H1 (cell line): Measurements from ENCODE around the gene NPFF. TPM values are rescaled to one million over a fixed set of nuclear protein-coding genes. Genes with fewer than 3 reads are reported as not detected.

Source experiments
- CTCF ChIA-PET: fragments of 300-600 bp; sonication (Branson Sonifier 250); formaldehyde crosslinking; loops from one replicate; lab custom pipeline; 2021; ENCODE audit not compliant: partially characterized antibody; lab: Charles Lee
- POLR2A ChIA-PET: fragments of 300-600 bp; sonication (Branson Sonifier 250); formaldehyde crosslinking; loops from one replicate; lab custom pipeline; 2021; ENCODE audit warnings: inconsistent platforms; ENCODE audit not compliant: partially characterized antibody; lab: Charles Lee
- DNase-seq, 2 experiments: peaks; one replicate each; pipeline versions ENCODE4 v3.0.0 to v3.0.0-alpha.2; 2010 to 2022; ENCODE audit warnings: low spot score in 2 of 2, low read depth in 1 of 2, mixed read lengths in 1 of 2
- FAIRE-seq: peaks from 2 replicates; lab custom pipeline; 2011; peaks lifted over from hg19 to GRCh38; lab: Jason Lieb, UNC
- H2AFZ ChIP-seq: 2 replicates; pipeline ENCODE4 v1.8.1; 2012; ENCODE audit warnings: low read length, inconsistent platforms
- H2AK5ac ChIP-seq: 2 replicates; pipeline ENCODE4 v1.6.1; 2013; ENCODE audit warnings: low read depth, low read length
- H2BK120ac ChIP-seq: replicated peaks from 2 replicates; pipeline ENCODE3; 2013; ENCODE audit warnings: low read depth, low read length, inconsistent platforms
- H2BK12ac ChIP-seq: 2 replicates; pipeline ENCODE4 v1.6.1; 2013; ENCODE audit warnings: low read depth, low read length
- H2BK15ac ChIP-seq: 2 replicates; pipeline ENCODE4 v1.6.1; 2013; ENCODE audit warnings: low read length
- H2BK20ac ChIP-seq: 2 replicates; pipeline ENCODE4 v1.6.1; 2013; ENCODE audit warnings: low read length
- H2BK5ac ChIP-seq: 2 replicates; pipeline ENCODE4 v1.6.1; 2013; ENCODE audit warnings: low read depth, low read length
- H3K14ac ChIP-seq: 2 replicates; pipeline ENCODE4 v1.6.1; 2013; ENCODE audit warnings: inconsistent platforms; ENCODE audit not compliant: insufficient read length
- H3K18ac ChIP-seq: 2 replicates; pipeline ENCODE4 v1.6.1; 2013; ENCODE audit warnings: low read length; ENCODE audit errors: extremely low read depth
- H3K23ac ChIP-seq: 2 replicates; pipeline ENCODE4 v1.6.1; 2013; ENCODE audit warnings: inconsistent platforms; ENCODE audit not compliant: insufficient read length
- H3K23me2 ChIP-seq: 2 replicates; pipeline ENCODE4 v1.6.1; 2013; ENCODE audit warnings: low read depth, low read length
- H3K27ac ChIP-seq: 2 replicates; pipeline ENCODE4 v1.6.1; 2011; ENCODE audit warnings: low read depth, low read length, inconsistent platforms
- H3K27me3 ChIP-seq, 4 experiments: replicated peaks in 1 of 4; 1 replicate in 1 of 4; 2 replicates in 3 of 4; pipeline versions ENCODE4 v1.6.1 to v1.8.1; 2011 to 2013; ENCODE audit warnings: low read length in 3 of 4, mild to moderate bottlenecking in 3 of 4, inconsistent platforms in 2 of 4, mixed read lengths in 2 of 4, moderate library complexity in 1 of 4; ENCODE audit not compliant: control insufficient read depth in 3 of 4, insufficient read depth in 3 of 4; ENCODE audit errors: extremely low read depth in 1 of 4
- H3K36me3 ChIP-seq, 4 experiments: 2 replicates each; pipeline versions ENCODE4 v1.6.1 to v1.8.1; 2011 to 2013; ENCODE audit warnings: mild to moderate bottlenecking in 4 of 4, low read length in 3 of 4, moderate library complexity in 2 of 4, control low read depth in 1 of 4, inconsistent platforms in 1 of 4; ENCODE audit not compliant: insufficient read depth in 4 of 4, control insufficient read depth in 2 of 4
- H3K4ac ChIP-seq: replicated peaks from 2 replicates; pipeline ENCODE3; 2013; ENCODE audit warnings: low read length, low read depth, mixed read lengths, inconsistent platforms; ENCODE audit not compliant: insufficient read length
- H3K4me1 ChIP-seq, 4 experiments: replicated peaks in 1 of 4; 1 replicate in 1 of 4; 2 replicates in 3 of 4; pipeline versions ENCODE4 v1.6.1 to v1.8.1; 2011 to 2013; ENCODE audit warnings: low read length in 3 of 4, inconsistent platforms in 2 of 4, mixed read lengths in 1 of 4; ENCODE audit not compliant: insufficient read depth in 4 of 4, control insufficient read depth in 3 of 4
- H3K4me2 ChIP-seq, 2 experiments: 2 replicates each; pipeline versions ENCODE4 v1.6.1 to v1.8.1; 2011 to 2013; ENCODE audit warnings: low read depth in 2 of 2, low read length in 2 of 2, control low read depth in 1 of 2, inconsistent platforms in 1 of 2, mild to moderate bottlenecking in 1 of 2; ENCODE audit not compliant: insufficient read depth in 1 of 2
- H3K4me3 ChIP-seq, 4 experiments: fragments of 200-600, 300-600 bp in 1 of 4; sonication (generic), shearing (Covaris generic), sonication (Bioruptor Twin) in 1 of 4; 2 replicates each; pipeline versions ENCODE4 v1.5.1 to v1.8.1; 2011 to 2016; ENCODE audit warnings: low read length in 4 of 4, low read depth in 3 of 4, control low read depth in 2 of 4, inconsistent platforms in 2 of 4, mild to moderate bottlenecking in 2 of 4, mixed read lengths in 1 of 4, moderate library complexity in 1 of 4; ENCODE audit not compliant: insufficient read depth in 2 of 4; ENCODE audit errors: extremely low read depth in 1 of 4
- H3K56ac ChIP-seq: replicated peaks from 2 replicates; pipeline ENCODE3; 2013; ENCODE audit warnings: low read depth, mild to moderate bottlenecking, mixed read lengths, low read length, inconsistent platforms; ENCODE audit not compliant: insufficient read length
- H3K79me1 ChIP-seq: 2 replicates; pipeline ENCODE4 v1.6.1; 2013; ENCODE audit warnings: low read depth, low read length, control low read depth
- H3K79me2 ChIP-seq, 2 experiments: 2 replicates each; pipeline versions ENCODE4 v1.6.1 to v1.8.1; 2012 to 2013; ENCODE audit warnings: low read length in 2 of 2, mild to moderate bottlenecking in 2 of 2, inconsistent platforms in 1 of 2; ENCODE audit not compliant: insufficient read depth in 2 of 2, control insufficient read depth in 1 of 2
- H3K9ac ChIP-seq, 4 experiments: replicated peaks in 1 of 4; 1 replicate in 1 of 4; 2 replicates in 3 of 4; pipeline versions ENCODE4 v1.6.1 to v1.8.1; 2011 to 2013; ENCODE audit warnings: low read depth in 3 of 4, low read length in 3 of 4, control low read depth in 2 of 4, mild to moderate bottlenecking in 2 of 4, moderate library complexity in 2 of 4, inconsistent platforms in 1 of 4; ENCODE audit errors: extremely low read depth in 1 of 4
- H3K9me3 ChIP-seq, 2 experiments: 2 replicates each; pipeline versions ENCODE4 v1.6.1 to v1.8.1; 2012 to 2013; ENCODE audit warnings: mild to moderate bottlenecking in 2 of 2, moderate library complexity in 2 of 2, control low read depth in 1 of 2, inconsistent platforms in 1 of 2, low read depth in 1 of 2, low read length in 1 of 2, mixed read lengths in 1 of 2; ENCODE audit not compliant: insufficient read depth in 2 of 2
- H4K20me1 ChIP-seq, 2 experiments: replicated peaks in 1 of 2; 2 replicates each; pipeline versions ENCODE3 to v1.8.1; 2011 to 2013; ENCODE audit warnings: inconsistent platforms in 2 of 2, low read length in 2 of 2, mild to moderate bottlenecking in 1 of 2; ENCODE audit not compliant: insufficient read depth in 2 of 2, control insufficient read depth in 1 of 2
- H4K5ac ChIP-seq: 2 replicates; pipeline ENCODE4 v1.6.1; 2013; ENCODE audit warnings: low read length, low read depth, mixed read lengths, inconsistent platforms; ENCODE audit not compliant: insufficient read length
- H4K8ac ChIP-seq: 2 replicates; pipeline ENCODE4 v1.8.0; 2013; ENCODE audit warnings: mild to moderate bottlenecking, moderate library complexity, low read length, inconsistent platforms; ENCODE audit not compliant: insufficient read depth; ENCODE audit errors: extremely low read depth
- H4K91ac ChIP-seq: replicated peaks from 2 replicates; pipeline ENCODE3; 2013; ENCODE audit warnings: low read length, mixed read lengths, inconsistent platforms; ENCODE audit not compliant: insufficient read length
- CHD2 ChIP-seq: IDR thresholded peaks from 2 replicates; pipeline ENCODE4 v1.6.1; 2012; ENCODE audit warnings: low read length, improper control_type of control experiment
- POLR2A ChIP-seq, 2 experiments: IDR thresholded peaks; 1 replicate in 1 of 2; 2 replicates in 1 of 2; pipeline ENCODE4 v1.6.1; 2011; ENCODE audit warnings: low read depth in 2 of 2, low read length in 2 of 2, mild to moderate bottlenecking in 2 of 2; ENCODE audit errors: control extremely low read depth in 1 of 2
- SRF ChIP-seq: IDR thresholded peaks from 2 replicates; pipeline ENCODE4 v1.6.1; 2011; ENCODE audit warnings: mild to moderate bottlenecking, low read depth, low read length, moderate library complexity
- WGBS, 2 experiments: shearing (Covaris generic) in 1 of 2; methylation state at CpG; one replicate each; pipeline versions ENCODE4 v1.1.6 to v1.1.7; 2013 to 2015; ENCODE audit warnings: low lambda C conversion rate in 2 of 2, mixed read lengths in 2 of 2, inconsistent platforms in 1 of 2, low coverage in 1 of 2, missing lambda C conversion rate in 1 of 2; ENCODE audit not compliant: insufficient replicate concordance in 2 of 2, insufficient coverage in 1 of 2, insufficient read length in 1 of 2; ENCODE audit errors: extremely low coverage in 1 of 2, missing lambda C conversion rate in 1 of 2; 5-methylcytosine and 5-hydroxymethylcytosine counted together
- polyA plus RNA-seq, 7 experiments: library from polyadenylated mRNA; depleted of rRNA in 3 of 7; stranded (reverse) in 5 of 7; unstranded in 2 of 7; fragments of >200 nt in 5 of 7; fragments of 200-250 nt in 2 of 7; gene quantifications; 1 replicate in 5 of 7; 2 replicates in 1 of 7; 4 replicates in 1 of 7; pipeline versions ENCODE4 v1.2.1 to v1.2.3, GENCODE V29; 2011 to 2013; ENCODE audit warnings: missing spikeins in 2 of 7, mixed read lengths in 2 of 7
- total RNA-seq: library from RNA; stranded (reverse); fragmentation: NEBNext Ultra II Directional; extraction: Animal tissue kit (Norgen Biotek cat#: 25700); gene quantifications from 2 replicates; pipeline ENCODE4 v1.2.1, GENCODE V29; 2021

Gene NPFF
- total and polyA plus RNA-seq, 2 of the 8 experiments (the other 6 are each of a cell fraction or from before 2014, with no cell fraction given): not detected

DNA sequence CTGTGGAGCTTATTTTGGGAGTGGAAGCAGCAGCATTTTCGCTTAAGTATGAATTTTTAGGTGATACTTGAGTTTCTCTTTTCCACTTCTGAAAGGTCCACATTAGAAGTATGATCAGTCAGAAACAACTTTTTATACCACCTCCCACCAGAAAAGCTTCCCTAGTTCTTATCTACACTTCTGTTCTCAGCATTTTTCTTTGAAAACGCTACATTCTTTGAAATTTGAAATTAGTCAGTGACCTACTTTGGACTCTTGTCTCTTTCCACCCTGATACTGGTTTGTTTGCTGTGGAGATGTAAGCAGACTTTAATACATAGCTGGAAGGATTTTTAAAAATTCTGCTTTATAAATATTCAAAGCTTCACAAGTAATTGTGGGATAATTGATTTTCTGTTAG, 33.2 kb downstream of the NPFF start:
- H3K23ac ChIP-seq: no peak overlapping the region
- no peak overlapping the region for H2BK5ac ChIP-seq
- H4K8ac ChIP-seq: no peak overlapping the region
- 95% methylated on average over 2 of the region's 2 CpGs; no CpG with 5 or more reads in 1 of the 2 experiments for WGBS, 2 experiments
- H3K27ac ChIP-seq: no peak overlapping the region; the same call in 1 of the 2 replicates
- no peak overlapping the region; a peak in 1 of 7 replicates for H3K9ac ChIP-seq
- no peaks in the 10 kb centered on the region for H3K23me2 ChIP-seq
- peaks cover 58 to 99% (median 86%) of the 10 kb centered on the region in 4 experiments for H3K36me3 ChIP-seq
- H3K4me3 ChIP-seq: no peak overlapping the region
- H3K9me3 ChIP-seq: no peaks in the 10 kb centered on the region
- H2BK15ac ChIP-seq: no peak overlapping the region
- H4K5ac ChIP-seq: no peak overlapping the region
- H3K79me2 ChIP-seq: peaks cover 0 to 47% of the 10 kb centered on the region in 2 experiments; a peak in 2 of 4 replicates
- POLR2A ChIA-PET: interaction anchor here (0.7 to 67.0 kb wide), 6 partner anchors 6 to 150 kb away, joined by 3 to 3397 read pairs (median 6); partner anchors contain the start of genes MAP3K12, NPFF, PCBP2 and PRR13
- H3K56ac ChIP-seq: no peak overlapping the region
- H2BK20ac ChIP-seq: no peak overlapping the region
- H2BK120ac ChIP-seq: no peak overlapping the region
- no peaks in the 10 kb centered on the region; the same call in none of the 2 replicates for H3K79me1 ChIP-seq
- no peak overlapping the region for H2AK5ac ChIP-seq
- H3K4ac ChIP-seq: no peak overlapping the region
- H3K18ac ChIP-seq: no peak overlapping the region
- H2BK12ac ChIP-seq: no peak overlapping the region
- H3K27me3 ChIP-seq: no peaks in the 10 kb centered on the region
- no peak overlapping the region for H4K91ac ChIP-seq
- DNase-seq (no peak), FAIRE-seq (no peak)
- no peak overlapping the region for H3K4me2 ChIP-seq
- peaks cover 21 to 31% of the 10 kb centered on the region in 2 experiments for H4K20me1 ChIP-seq
- CTCF ChIA-PET: interaction anchor here (1.0 to 5.3 kb wide), 9 partner anchors 8 to 272 kb away, joined by 3 to 57 read pairs (median 3); partner anchors contain the start of gene AAAS
- H2AFZ ChIP-seq: no peak overlapping the region
- TF ChIP-seq POLR2A (IDR thresholded peaks at IDR 0.05; ENCODE audit: control extremely low read depth in 1 of 2, low read depth in 2 of 2, low read length in 2 of 2) (0 out of 3 replicates have a peak, but pooled peaks of 1 of the 2 experiments have one; percentile 2), SRF (no peak), CHD2 (no peak)
- H3K4me1 ChIP-seq: peaks cover 0 to 6% (median 1%) of the 10 kb centered on the region in 4 experiments; a peak in 3 of 7 replicates
- no peak overlapping the region for H3K14ac ChIP-seq
